Stimulated activated CD4-positive, alpha-beta T cell treated with anti-CD3 and anti-CD28 coated beads, Interleukin-1b, Interleukin-23, amount 100 ng/mL, for 4 hours (primary cell): ENCODE measurements around the gene NEK7.
"Not testable (repeated sequence)": the region's sequence is repeated elsewhere in the genome, so short reads cannot be mapped to it uniquely, and the experiment has no call there.

Experiments
- DNase-seq, 2 donors: peaks; one replicate each; pipeline ENCODE4 v3.0.0-alpha.2; 2020; ENCODE audit warnings: low read depth in 2 of 2

NEK7 gene

GRCh38 chr1:198205016-198205684, 48.4 kb downstream of the NEK7 start:
- DNase-seq, result no peak

GRCh38 chr1:198206292-198206691, 49.5 kb downstream of the NEK7 start:
- DNase-seq, result no peak

- DNase-seq, result no peak
Measured at GRCh38 chr1:198211696-198212095, 54.9 kb downstream of the NEK7 start.

GRCh38 chr1:198212126-198212525, 55.3 kb downstream of the NEK7 start:
- DNase-seq, result no peak

GRCh38 chr1:198212675-198213074, 55.9 kb downstream of the NEK7 start:
- no peak for DNase-seq

GRCh38 chr1:198214924-198215323, 58.1 kb downstream of the NEK7 start:
- no peak for DNase-seq

- DNase-seq, result no peak
Measured at GRCh38 chr1:198220428-198220827, 63.6 kb downstream of the NEK7 start.

- DNase-seq, result not testable (repeated sequence)
Measured at GRCh38 chr1:198227010-198227409, 70.2 kb downstream of the NEK7 start.

GRCh38 chr1:198227454-198227853, 70.7 kb downstream of the NEK7 start:
- DNase-seq, result not testable (repeated sequence)

- no peak for DNase-seq
Measured at GRCh38 chr1:198228925-198229324, 72.1 kb downstream of the NEK7 start.

GRCh38 chr1:198231779-198232178, 75.0 kb downstream of the NEK7 start:
- DNase-seq, result no peak

- no peak for DNase-seq
Measured at GRCh38 chr1:198232378-198232777, 75.6 kb downstream of the NEK7 start.

- no peak for DNase-seq
Measured at GRCh38 chr1:198232940-198233675, 76.3 kb downstream of the NEK7 start.

GRCh38 chr1:198234520-198235251, 77.9 kb downstream of the NEK7 start:
- DNase-seq, result no peak

- no peak for DNase-seq
Measured at GRCh38 chr1:198238121-198238520, 81.3 kb downstream of the NEK7 start.

- no peak for DNase-seq
Measured at GRCh38 chr1:198241553-198241952, 84.8 kb downstream of the NEK7 start.

GRCh38 chr1:198244772-198245171, 88.0 kb downstream of the NEK7 start:
- DNase-seq, result no peak

GRCh38 chr1:198245379-198245778, 88.6 kb downstream of the NEK7 start:
- DNase-seq, result no peak

- no peak for DNase-seq
Measured at GRCh38 chr1:198246337-198246736, 89.5 kb downstream of the NEK7 start.

- no peak for DNase-seq
Measured at GRCh38 chr1:198253259-198253658, 96.5 kb downstream of the NEK7 start.

- no peak for DNase-seq
Measured at GRCh38 chr1:198253668-198254067, 96.9 kb downstream of the NEK7 start.

GRCh38 chr1:198254521-198254920, 97.7 kb downstream of the NEK7 start:
- no peak for DNase-seq

GRCh38 chr1:198254948-198255347, 98.2 kb downstream of the NEK7 start:
- DNase-seq, result no peak
